ENCODE measurements around the gene REN.

Gene REN

DNA sequence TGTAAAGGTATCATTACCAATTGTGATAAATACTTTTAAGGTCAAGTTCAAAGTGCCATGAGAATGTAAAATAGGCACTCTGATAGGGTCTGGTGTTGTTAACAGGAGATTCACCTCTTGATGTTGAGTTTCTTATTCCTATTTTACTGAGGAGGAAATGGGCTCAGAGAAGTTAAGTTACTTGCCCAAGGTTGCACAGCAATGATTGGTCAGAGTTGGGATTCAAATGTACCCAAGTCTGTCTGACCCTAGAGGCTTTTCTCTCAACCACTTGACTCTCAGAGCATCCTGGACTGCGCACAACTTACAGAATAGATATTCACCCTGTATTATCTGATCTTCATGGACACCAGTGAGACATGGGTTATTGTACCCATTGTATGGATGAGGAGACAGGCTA is 59.3 kb downstream of the REN start:
- no peak for FAIRE-seq

GRCh38 chr1:204105131-204105515 is 61.0 kb downstream of the REN start:
- no peak for FAIRE-seq
